Activated naive CD4-positive, alpha-beta T cell treated with anti-CD3 and anti-CD28 coated beads for 36 hours (primary cell): Measurements from ENCODE around the gene PLCB4. TPM values are rescaled to one million over a fixed set of nuclear protein-coding genes. Genes with fewer than 3 reads are reported as not detected.

Experiments
- CTCF ChIA-PET: fragments of 350-600 bp; sonication (Branson Sonifier 250); formaldehyde crosslinking; loops from one replicate; lab custom pipeline; 2021; ENCODE audit warnings: antibody characterized with exemption; lab: Charles Lee
- DNase-seq: peaks from one replicate; pipeline ENCODE4 v3.0.0-alpha.2; 2020
- H3K27ac Mint-ChIP-seq: one replicate; pipeline ENCODE4 v1.8.0; 2021; ENCODE audit warnings: mild to moderate bottlenecking, mixed read lengths
- H3K27me3 Mint-ChIP-seq: one replicate; pipeline ENCODE4 v1.8.0; 2021; ENCODE audit warnings: low read depth, mixed read lengths
- H3K36me3 Mint-ChIP-seq: one replicate; pipeline ENCODE4 v1.8.0; 2021; ENCODE audit warnings: low read depth, mixed read lengths
- H3K4me1 Mint-ChIP-seq: one replicate; pipeline ENCODE4 v1.8.0; 2021; ENCODE audit warnings: low read depth, mixed read lengths
- H3K4me3 Mint-ChIP-seq: one replicate; pipeline ENCODE4 v1.8.0; 2021; ENCODE audit warnings: mild to moderate bottlenecking, moderate library complexity, mixed read lengths
- H3K9me3 Mint-ChIP-seq: one replicate; pipeline ENCODE4 v1.8.0; 2021; ENCODE audit warnings: mixed read lengths
- intact Hi-C: fragments of 100-400 bp; cut with micrococcal nuclease; formaldehyde crosslinking; loops from one replicate; pipeline ENCODE4 v1.15.1; 2023
- total RNA-seq, 2 experiments: library from RNA; stranded (reverse); gene quantifications; one replicate each; pipeline ENCODE4 v1.2.3, GENCODE V29; 2021

Gene PLCB4
- total RNA-seq, 2 experiments from 2014 or later = not detected

DNA sequence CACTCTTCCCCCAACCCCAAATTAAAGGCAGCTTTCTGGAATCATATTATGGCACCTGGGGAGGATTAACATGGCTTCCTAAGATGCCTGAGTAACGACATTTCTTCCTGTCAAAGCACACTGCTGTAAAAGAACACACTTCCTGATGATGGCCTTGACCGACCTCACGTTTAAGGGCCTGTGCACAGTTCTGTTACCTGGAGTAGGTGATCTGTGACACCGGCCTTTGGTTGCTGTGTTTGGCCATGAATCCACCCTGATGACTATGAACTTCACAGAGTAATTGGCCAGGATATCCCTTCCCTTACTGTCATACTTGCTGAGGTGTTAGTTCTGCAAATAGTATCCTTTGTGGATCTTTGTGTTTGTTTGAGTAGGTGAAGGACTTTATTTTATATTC, 45.8 kb downstream of the PLCB4 start:
- no peak for DNase-seq
- Mint-ChIP-seq H3K4me3 (no peak overlapping the region), H3K27ac (no peak overlapping the region), H3K4me1 (no peaks in the 10 kb centered on the region), H3K36me3 (no peaks in the 10 kb centered on the region), H3K9me3 (no peaks in the 10 kb centered on the region), H3K27me3 (no peaks in the 10 kb centered on the region)
- CTCF ChIA-PET = interaction anchor here (0.7 kb wide), 1 partner anchor 261 kb away, joined by 3 read pairs; no protein-coding TSS in a partner anchor
- intact Hi-C loops = no loop called here

DNA sequence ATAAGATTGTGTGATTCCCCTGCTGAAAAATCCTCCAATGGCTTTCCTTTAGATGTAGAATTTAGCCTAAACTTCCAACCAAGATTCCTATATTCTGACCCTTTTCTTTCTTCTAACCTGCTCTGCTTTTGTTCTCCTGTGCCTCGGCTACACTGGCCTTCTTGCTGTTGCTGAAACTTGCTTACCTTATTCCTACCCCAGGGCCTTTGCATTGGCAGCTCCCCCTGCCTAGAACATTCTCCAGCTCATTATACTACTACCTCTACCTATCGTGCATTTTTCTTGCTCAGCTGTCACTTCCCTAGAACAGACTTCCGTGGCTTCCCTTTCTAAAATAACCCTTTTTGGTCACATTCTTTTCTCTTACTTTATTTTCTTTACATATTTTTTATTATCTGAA, 48.7 kb downstream of the PLCB4 start:
- DNase-seq = no peak
- H3K4me3 Mint-ChIP-seq = no peak overlapping the region
- intact Hi-C loops = no loop called here
- H3K9me3 Mint-ChIP-seq = no peaks in the 10 kb centered on the region
- no peaks in the 10 kb centered on the region for H3K4me1 Mint-ChIP-seq
- H3K36me3 Mint-ChIP-seq = no peaks in the 10 kb centered on the region
- H3K27ac Mint-ChIP-seq = no peak overlapping the region
- H3K27me3 Mint-ChIP-seq = no peaks in the 10 kb centered on the region
- CTCF ChIA-PET = no interaction called here

DNA sequence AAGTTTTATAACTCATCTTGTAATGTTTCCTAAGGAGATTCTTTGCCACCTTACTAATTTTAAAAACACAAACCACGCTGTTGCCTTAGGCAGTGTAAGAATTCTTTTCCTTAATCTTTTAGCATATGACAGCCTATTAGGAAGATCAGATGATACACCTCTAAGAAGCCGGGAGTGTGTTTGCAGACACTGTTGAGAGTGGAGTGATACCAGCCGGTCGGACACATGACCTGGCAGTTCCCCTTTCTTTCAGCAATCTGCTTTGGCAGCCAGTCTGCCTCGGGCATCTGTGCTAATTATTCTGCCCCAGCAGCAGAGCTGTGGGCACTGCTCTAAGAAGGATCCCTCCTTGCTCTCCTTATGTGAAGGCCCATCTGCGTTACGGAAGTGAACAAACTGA, 50.9 kb downstream of the PLCB4 start:
- intact Hi-C loops = no loop called here
- no peaks in the 10 kb centered on the region for H3K9me3 Mint-ChIP-seq
- no peaks in the 10 kb centered on the region for H3K27me3 Mint-ChIP-seq
- no peak for DNase-seq
- no peaks in the 10 kb centered on the region for H3K36me3 Mint-ChIP-seq
- no peaks in the 10 kb centered on the region for H3K4me1 Mint-ChIP-seq
- no peak overlapping the region for H3K4me3 Mint-ChIP-seq
- CTCF ChIA-PET = no interaction called here
- no peak overlapping the region for H3K27ac Mint-ChIP-seq

DNA sequence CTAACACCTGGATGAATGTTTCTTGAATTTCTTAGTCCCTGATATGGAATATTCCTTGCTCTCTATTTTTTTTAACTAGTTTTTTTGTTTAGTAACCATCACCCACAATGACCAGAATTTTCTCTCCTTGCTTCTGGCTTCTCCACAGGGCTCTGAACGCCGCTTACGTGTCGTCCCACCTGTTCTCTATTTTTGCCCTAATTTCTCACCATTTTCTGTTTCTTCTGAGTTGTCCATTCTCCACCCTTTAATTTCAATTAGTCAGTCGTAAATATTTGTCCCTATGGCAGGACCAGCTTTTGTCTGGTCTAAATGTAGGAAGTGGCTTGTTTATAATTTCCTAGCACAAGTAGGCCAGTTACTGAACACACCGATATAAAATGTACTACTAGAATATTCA, 52.3 kb downstream of the PLCB4 start:
- H3K27ac Mint-ChIP-seq = no peak overlapping the region
- DNase-seq = no peak
- intact Hi-C loops = no loop called here
- no peaks in the 10 kb centered on the region for H3K4me1 Mint-ChIP-seq
- no peaks in the 10 kb centered on the region for H3K9me3 Mint-ChIP-seq
- no peak overlapping the region for H3K4me3 Mint-ChIP-seq
- CTCF ChIA-PET = no interaction called here
- H3K27me3 Mint-ChIP-seq = no peaks in the 10 kb centered on the region
- no peaks in the 10 kb centered on the region for H3K36me3 Mint-ChIP-seq

DNA sequence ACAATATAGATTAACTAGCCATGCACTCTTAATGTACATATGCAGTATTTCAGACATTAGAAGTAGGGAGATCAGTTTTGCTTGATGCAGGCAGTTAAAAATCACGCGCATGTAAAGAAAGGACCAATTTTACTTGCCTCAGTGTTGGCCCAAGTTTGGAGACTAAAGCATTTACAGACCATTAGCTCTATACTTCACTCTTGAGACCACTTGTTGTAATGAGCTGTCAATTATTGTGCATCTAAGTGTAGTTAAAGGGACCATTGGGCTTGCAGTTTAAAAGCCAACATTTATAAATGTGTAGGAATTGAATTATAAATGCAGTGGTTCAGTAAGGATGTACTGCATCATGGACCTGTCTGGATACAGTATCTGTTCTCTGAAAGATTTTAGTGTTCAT, 53.7 kb downstream of the PLCB4 start:
- no peak overlapping the region for H3K27ac Mint-ChIP-seq
- DNase-seq = no peak
- H3K36me3 Mint-ChIP-seq = no peaks in the 10 kb centered on the region
- no peaks in the 10 kb centered on the region for H3K4me1 Mint-ChIP-seq
- no peaks in the 10 kb centered on the region for H3K9me3 Mint-ChIP-seq
- intact Hi-C loops = no loop called here
- no peaks in the 10 kb centered on the region for H3K27me3 Mint-ChIP-seq
- CTCF ChIA-PET = no interaction called here
- H3K4me3 Mint-ChIP-seq = no peak overlapping the region

DNA sequence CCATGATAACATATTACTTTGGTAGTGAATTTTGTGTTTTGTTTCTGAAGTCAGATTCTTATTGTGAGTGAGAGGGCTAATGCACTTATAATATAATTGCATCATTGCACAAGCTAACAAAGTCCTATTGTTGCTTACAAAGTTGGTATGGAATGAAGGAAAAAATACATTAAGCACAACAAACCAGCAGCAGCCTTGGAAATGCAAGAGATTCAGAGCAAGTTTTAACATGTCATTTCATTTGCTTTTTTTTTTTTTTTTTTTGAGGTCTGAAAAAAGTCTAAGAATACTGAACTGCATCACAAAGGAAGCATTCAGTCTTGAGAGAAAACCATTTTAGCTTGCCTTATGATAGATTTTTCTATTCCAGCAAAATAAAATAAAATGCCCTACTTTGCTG, 57.6 kb downstream of the PLCB4 start:
- no peak overlapping the region for H3K27ac Mint-ChIP-seq
- H3K36me3 Mint-ChIP-seq = no peaks in the 10 kb centered on the region
- no peaks in the 10 kb centered on the region for H3K27me3 Mint-ChIP-seq
- intact Hi-C loops = no loop called here
- H3K4me3 Mint-ChIP-seq = no peak overlapping the region
- CTCF ChIA-PET = no interaction called here
- no peaks in the 10 kb centered on the region for H3K4me1 Mint-ChIP-seq
- DNase-seq = no peak
- H3K9me3 Mint-ChIP-seq = no peaks in the 10 kb centered on the region

DNA sequence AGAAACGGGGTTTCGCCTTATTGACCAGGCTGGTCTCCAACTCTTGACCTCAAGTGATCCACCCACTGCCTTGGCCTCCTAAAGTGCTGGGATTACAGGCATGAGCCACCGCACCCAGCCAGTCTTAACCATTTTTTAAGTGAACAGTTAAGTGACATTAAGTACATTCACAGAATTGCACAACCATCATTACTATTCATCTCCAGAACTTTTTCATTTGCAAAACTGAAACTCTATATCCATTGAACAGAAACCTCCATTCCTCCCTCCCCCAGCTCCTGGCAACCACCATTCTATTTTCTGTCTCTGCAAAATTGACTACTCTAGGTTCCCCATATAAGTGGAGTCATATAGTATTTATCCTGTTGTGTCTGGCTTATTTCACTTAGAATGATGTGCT, 59.7 kb downstream of the PLCB4 start:
- no peaks in the 10 kb centered on the region for H3K4me1 Mint-ChIP-seq
- H3K27ac Mint-ChIP-seq = no peak overlapping the region
- no peaks in the 10 kb centered on the region for H3K27me3 Mint-ChIP-seq
- intact Hi-C loops = no loop called here
- no peak overlapping the region for H3K4me3 Mint-ChIP-seq
- CTCF ChIA-PET = no interaction called here
- no peaks in the 10 kb centered on the region for H3K36me3 Mint-ChIP-seq
- H3K9me3 Mint-ChIP-seq = no peaks in the 10 kb centered on the region
- DNase-seq = no peak

DNA sequence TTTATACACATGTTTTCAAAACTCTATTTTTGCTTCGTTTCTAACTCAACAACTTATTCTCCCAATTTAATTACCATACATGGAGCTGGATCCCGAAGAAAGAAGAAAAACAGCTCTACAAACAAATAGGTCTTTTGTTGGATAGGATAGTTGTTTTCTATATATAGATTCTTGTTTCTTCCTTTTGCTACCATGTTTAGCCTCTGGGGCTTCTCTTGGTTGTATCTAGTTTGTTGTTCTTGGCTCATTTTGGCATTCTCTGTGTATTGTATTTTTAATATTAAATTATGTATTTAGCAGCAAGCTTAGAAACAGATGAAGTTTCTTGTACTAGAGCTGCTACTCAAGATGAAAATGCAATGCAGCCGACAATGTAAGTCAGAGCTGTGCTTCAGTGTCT, 60.9 kb downstream of the PLCB4 start:
- no peaks in the 10 kb centered on the region for H3K9me3 Mint-ChIP-seq
- no peak for DNase-seq
- no peaks in the 10 kb centered on the region for H3K27me3 Mint-ChIP-seq
- no peak overlapping the region for H3K27ac Mint-ChIP-seq
- H3K4me3 Mint-ChIP-seq = no peak overlapping the region
- CTCF ChIA-PET = no interaction called here
- intact Hi-C loops = no loop called here
- no peaks in the 10 kb centered on the region for H3K36me3 Mint-ChIP-seq
- H3K4me1 Mint-ChIP-seq = no peaks in the 10 kb centered on the region

DNA sequence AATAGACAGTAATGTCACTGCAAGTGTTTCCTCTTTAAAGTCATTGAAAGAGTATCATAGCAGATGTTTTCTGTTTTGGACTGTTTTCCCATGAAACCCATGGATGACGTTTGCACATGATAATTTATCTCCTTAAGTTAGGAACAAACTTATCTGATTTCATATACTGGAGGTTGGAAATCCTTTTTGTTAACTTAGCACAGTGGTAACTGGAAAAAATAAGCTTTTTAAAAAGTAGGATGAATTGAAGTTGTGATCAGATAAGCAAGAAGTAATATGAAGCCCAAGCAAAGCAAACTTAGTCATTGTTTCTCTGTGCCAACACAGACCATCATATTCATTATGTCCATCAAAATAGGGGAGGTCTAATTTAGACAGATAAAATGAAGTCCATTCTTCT, 61.6 kb downstream of the PLCB4 start:
- CTCF ChIA-PET = no interaction called here
- Mint-ChIP-seq H3K4me1 (no peaks in the 10 kb centered on the region), H3K27me3 (no peaks in the 10 kb centered on the region), H3K4me3 (no peak overlapping the region), H3K27ac (no peak overlapping the region), H3K9me3 (no peaks in the 10 kb centered on the region), H3K36me3 (no peaks in the 10 kb centered on the region)
- DNase-seq = no peak
- intact Hi-C loops = no loop called here

DNA sequence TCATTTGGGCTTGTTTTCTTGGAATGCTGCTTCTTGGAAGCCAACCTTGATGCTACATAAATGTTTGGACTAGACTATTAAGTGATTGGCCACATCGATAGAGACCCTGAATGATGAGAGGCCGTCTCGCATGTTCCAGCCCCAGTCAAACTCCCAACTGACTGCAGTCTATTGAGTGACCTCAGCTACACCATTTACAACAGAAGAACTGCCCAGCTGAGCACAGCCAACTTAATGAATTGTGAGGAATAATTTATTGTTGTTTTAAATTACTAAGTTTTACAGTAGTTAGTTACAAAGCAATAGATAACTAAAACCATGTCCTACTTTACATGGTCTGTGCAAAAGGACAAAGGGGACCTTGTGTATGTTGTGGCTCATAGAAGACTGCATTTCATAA, 63.0 kb downstream of the PLCB4 start:
- no peaks in the 10 kb centered on the region for H3K4me1 Mint-ChIP-seq
- no peaks in the 10 kb centered on the region for H3K9me3 Mint-ChIP-seq

DNA sequence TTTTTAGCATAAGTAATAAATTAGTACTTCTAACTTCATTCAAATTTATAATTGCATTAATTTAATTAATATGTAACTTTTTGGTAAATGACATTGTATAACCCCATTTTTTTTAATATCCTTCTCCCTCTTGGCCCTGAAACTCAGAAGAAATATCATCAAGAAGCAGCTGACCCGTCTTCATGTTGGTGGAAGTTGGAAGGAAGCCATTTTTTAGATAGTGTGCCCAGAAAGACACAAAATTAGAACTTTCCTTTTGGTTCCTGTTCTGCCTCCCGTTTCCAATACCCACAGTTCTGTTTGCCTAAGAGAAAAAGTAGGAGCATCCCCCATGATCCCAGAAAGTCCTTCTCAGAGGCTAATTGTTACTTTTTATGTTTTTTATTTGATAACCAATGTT, 65.5 kb downstream of the PLCB4 start:
- Mint-ChIP-seq H3K4me3 (no peak overlapping the region), H3K27me3 (no peaks in the 10 kb centered on the region), H3K27ac (no peak overlapping the region), H3K9me3 (peaks cover 3% of the 10 kb centered on the region), H3K4me1 (no peaks in the 10 kb centered on the region), H3K36me3 (no peaks in the 10 kb centered on the region)
- no peak for DNase-seq
- intact Hi-C loops = no loop called here
- CTCF ChIA-PET = no interaction called here

More for the DNA sequence above, 63.0 kb downstream of the PLCB4 start:
- H3K4me3 Mint-ChIP-seq = no peak overlapping the region
- H3K27ac Mint-ChIP-seq = no peak overlapping the region
- intact Hi-C loops = no loop called here
- H3K27me3 Mint-ChIP-seq = no peaks in the 10 kb centered on the region
- CTCF ChIA-PET = no interaction called here
- no peak for DNase-seq
- no peaks in the 10 kb centered on the region for H3K36me3 Mint-ChIP-seq

DNA sequence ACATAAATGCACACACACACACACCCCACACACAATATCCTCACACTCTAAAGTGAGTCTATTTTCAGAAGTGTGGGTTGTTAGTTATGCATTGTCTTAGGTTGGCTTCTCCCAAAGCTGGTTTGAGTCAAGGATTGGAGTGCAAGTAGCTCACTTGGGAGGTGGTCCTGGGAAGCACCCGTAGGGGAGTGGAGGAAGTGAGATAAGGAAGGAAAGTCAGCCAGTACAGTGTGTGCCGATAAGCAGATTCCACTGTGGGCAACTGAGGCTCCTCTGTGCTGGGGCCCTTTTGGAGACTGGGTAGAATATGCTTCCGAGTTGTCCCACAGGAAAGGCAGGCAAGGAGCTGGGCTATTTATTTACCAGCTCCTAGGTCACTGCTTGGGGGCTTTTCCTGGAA, 67.2 kb downstream of the PLCB4 start:
- no peaks in the 10 kb centered on the region for H3K36me3 Mint-ChIP-seq
- no peaks in the 10 kb centered on the region for H3K27me3 Mint-ChIP-seq

DNA sequence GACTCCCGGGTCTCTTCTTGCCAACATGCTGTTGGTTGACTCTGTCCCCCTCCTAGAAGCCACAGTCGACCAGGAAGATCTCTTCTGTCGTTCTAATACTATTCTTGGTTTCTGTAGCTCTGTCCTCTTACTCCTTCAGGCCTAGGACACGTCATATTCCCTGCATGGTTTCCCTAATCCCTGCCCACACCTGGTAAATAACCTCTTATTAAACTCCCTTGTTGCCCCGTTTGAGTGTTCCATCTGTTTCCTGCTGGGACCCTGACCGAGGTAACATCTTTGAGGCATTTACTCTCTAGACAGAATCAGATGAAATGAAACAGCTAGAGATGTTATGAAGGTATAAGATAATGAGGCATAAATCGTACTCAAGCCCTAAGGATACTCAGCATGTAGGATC, 68.1 kb downstream of the PLCB4 start:
- intact Hi-C loops = no loop called here
- Mint-ChIP-seq H3K4me1 (no peaks in the 10 kb centered on the region), H3K27ac (no peak overlapping the region), H3K27me3 (no peaks in the 10 kb centered on the region), H3K9me3 (peaks cover 8% of the 10 kb centered on the region), H3K36me3 (no peaks in the 10 kb centered on the region), H3K4me3 (no peak overlapping the region)
- CTCF ChIA-PET = no interaction called here
- no peak for DNase-seq

More for the DNA sequence above, 67.2 kb downstream of the PLCB4 start:
- CTCF ChIA-PET = no interaction called here
- Mint-ChIP-seq H3K4me3 (no peak overlapping the region), H3K27ac (no peak overlapping the region), H3K4me1 (no peaks in the 10 kb centered on the region), H3K9me3 (peaks cover 8% of the 10 kb centered on the region)
- intact Hi-C loops = no loop called here
- DNase-seq = no peak
